Measurements from ENCODE around the gene STC2.

STC2 gene

DNA sequence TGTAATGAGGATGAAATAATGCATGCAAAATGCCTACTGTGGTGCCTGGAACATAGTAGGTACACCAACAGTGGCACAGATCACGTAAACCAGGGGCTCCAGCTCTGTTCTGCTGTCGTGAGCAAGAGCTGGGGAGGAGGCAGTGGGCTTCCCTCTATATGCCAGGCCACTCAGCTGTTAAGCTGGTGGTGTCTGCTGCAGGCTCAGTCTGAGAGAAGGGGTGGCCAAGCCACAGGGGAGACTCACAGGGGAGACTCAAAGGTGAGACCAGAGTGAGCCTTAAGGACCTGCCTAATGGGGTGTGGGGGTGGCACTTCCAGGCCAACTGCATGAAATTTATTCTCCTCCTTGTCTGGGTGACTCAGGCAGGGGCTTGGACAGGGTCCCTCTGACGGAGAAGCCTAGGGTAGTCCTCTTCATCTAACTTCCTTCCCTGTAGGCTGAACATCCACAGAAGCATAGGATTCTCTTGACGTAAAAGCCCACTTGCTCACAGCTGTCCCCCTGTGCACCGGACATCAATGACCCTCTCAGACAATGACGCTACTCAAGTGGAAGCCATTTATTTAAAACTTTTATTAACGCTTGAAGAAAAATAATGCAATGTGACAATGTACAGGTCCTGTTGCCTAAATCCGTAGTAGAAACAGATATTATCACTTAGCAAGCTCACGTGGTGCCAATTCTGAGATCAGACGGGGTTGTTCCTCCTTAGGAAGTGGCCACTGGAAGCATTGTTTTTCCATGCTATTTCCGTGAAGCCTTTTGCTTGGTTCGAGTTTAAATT is 13.9 kb downstream of the STC2 start:
- no peak overlapping the region for H3K4me2 ChIP-seq (ENCODE audit: low read length)
- H3K27ac ChIP-seq (ENCODE audit: low read depth, low read length, poor library complexity, severe bottlenecking): no peak overlapping the region

DNA sequence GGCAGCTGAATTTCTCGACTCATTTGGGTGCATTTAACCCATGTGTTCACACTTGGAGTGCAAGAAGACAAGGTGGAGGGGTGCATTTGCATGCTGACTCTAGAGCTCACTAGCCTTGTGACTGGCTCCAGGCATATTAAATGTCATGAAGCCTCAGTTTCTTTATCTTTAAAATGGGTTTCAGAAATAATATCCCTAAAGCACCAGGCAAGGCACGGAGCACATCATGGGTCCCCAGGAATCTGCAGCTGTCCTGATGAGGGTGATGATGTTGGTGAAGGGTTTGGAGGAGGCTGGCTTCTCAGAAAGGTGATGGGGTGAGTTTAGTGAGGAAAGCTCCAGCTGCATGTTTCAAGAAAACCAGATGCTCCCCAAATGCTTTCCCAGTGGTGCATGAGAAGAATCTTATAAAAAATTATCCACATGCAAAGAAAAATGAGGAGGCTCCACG is 14.8 kb downstream of the STC2 start:
- Histone ChIP-seq H3F3A (ENCODE audit: insufficient read depth, low read length) (no peaks in the 10 kb centered on the region), H3K4me2 (ENCODE audit: low read length) (no peak overlapping the region), H3K9ac (ENCODE audit: low read length) (no peak overlapping the region), H3K9me3 (ENCODE audit: low read length) (no peaks in the 10 kb centered on the region), H3K4me3 (ENCODE audit: low read depth, low read length, poor library complexity, severe bottlenecking) (no peak overlapping the region), H3K36me3 (ENCODE audit: insufficient read depth, low read length) (no peaks in the 10 kb centered on the region), H4K20me1 (ENCODE audit: insufficient read depth, low read length) (no peaks in the 10 kb centered on the region), H3K4me1 (ENCODE audit: insufficient read depth, low read length, severe bottlenecking) (no peaks in the 10 kb centered on the region), H3K27ac (ENCODE audit: low read depth, low read length, poor library complexity, severe bottlenecking) (no peak overlapping the region), H3K27me3 (ENCODE audit: insufficient read depth, low read length) (no peaks in the 10 kb centered on the region; the same call in 1 of the 2 replicates), H3K79me2 (ENCODE audit: insufficient read depth, low read length) (no peaks in the 10 kb centered on the region), H2AFZ (ENCODE audit: low read length) (no peak overlapping the region), H3K9me2 (ENCODE audit: low read depth, low read length) (no peaks in the 10 kb centered on the region)
- TF ChIP-seq, protein P1, sequence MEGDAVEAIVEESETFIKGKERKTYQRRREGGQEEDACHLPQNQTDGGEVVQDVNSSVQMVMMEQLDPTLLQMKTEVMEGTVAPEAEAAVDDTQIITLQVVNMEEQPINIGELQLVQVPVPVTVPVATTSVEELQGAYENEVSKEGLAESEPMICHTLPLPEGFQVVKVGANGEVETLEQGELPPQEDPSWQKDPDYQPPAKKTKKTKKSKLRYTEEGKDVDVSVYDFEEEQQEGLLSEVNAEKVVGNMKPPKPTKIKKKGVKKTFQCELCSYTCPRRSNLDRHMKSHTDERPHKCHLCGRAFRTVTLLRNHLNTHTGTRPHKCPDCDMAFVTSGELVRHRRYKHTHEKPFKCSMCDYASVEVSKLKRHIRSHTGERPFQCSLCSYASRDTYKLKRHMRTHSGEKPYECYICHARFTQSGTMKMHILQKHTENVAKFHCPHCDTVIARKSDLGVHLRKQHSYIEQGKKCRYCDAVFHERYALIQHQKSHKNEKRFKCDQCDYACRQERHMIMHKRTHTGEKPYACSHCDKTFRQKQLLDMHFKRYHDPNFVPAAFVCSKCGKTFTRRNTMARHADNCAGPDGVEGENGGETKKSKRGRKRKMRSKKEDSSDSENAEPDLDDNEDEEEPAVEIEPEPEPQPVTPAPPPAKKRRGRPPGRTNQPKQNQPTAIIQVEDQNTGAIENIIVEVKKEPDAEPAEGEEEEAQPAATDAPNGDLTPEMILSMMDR (IDR thresholded peaks at IDR 0.05; ENCODE audit: low read length): no peak
- no peak for TF ChIP-seq EZH2 (IDR thresholded peaks at IDR 0.05; ENCODE audit: borderline replicate concordance, low read length)

More for the DNA sequence above, 13.9 kb downstream of the STC2 start:
- no peaks in the 10 kb centered on the region for H4K20me1 ChIP-seq (ENCODE audit: insufficient read depth, low read length)
- no peaks in the 10 kb centered on the region for H3K79me2 ChIP-seq (ENCODE audit: insufficient read depth, low read length)
- TF ChIP-seq, protein P1 (IDR thresholded peaks at IDR 0.05; ENCODE audit: low read length): no peak
- TF ChIP-seq EZH2 (IDR thresholded peaks at IDR 0.05; ENCODE audit: borderline replicate concordance, low read length): no peak
- no peaks in the 10 kb centered on the region; the same call in 1 of the 2 replicates for H3K27me3 ChIP-seq (ENCODE audit: insufficient read depth, low read length)
- no peaks in the 10 kb centered on the region for H3F3A ChIP-seq (ENCODE audit: insufficient read depth, low read length)
- no peak overlapping the region for H2AFZ ChIP-seq (ENCODE audit: low read length)
- H3K9me3 ChIP-seq (ENCODE audit: low read length): no peaks in the 10 kb centered on the region
- no peaks in the 10 kb centered on the region for H3K4me1 ChIP-seq (ENCODE audit: insufficient read depth, low read length, severe bottlenecking)
- H3K9ac ChIP-seq (ENCODE audit: low read length): no peak overlapping the region
- H3K36me3 ChIP-seq (ENCODE audit: insufficient read depth, low read length): no peaks in the 10 kb centered on the region
- no peak overlapping the region for H3K4me3 ChIP-seq (ENCODE audit: low read depth, low read length, poor library complexity, severe bottlenecking)
- H3K9me2 ChIP-seq (ENCODE audit: low read depth, low read length): no peaks in the 10 kb centered on the region

DNA sequence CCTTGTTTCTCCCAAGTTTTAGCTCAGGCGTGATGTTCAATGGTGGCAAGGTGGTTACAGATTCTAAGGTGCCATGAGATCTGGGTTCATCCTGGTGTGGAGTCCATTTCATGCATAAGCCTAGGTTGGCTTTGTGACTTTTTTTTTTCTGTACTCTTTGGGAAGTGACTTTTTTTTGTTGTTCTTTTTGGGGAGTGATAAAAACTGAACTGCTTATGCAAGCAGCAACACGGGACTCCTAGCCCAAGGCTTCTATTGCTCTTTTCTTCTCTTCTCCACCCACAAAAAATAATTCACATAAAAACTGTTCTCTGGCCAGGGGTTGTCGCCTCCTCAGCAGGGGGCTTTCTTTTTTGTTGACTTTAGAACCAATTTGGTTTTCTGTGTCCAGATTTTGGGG is 15.4 kb downstream of the STC2 start:
- Histone ChIP-seq H3K79me2 (ENCODE audit: insufficient read depth, low read length) (no peaks in the 10 kb centered on the region), H4K20me1 (ENCODE audit: insufficient read depth, low read length) (no peaks in the 10 kb centered on the region), H3K4me2 (ENCODE audit: low read length) (no peak overlapping the region), H3K4me1 (ENCODE audit: insufficient read depth, low read length, severe bottlenecking) (no peaks in the 10 kb centered on the region), H3F3A (ENCODE audit: insufficient read depth, low read length) (no peaks in the 10 kb centered on the region), H3K9ac (ENCODE audit: low read length) (no peak overlapping the region), H2AFZ (ENCODE audit: low read length) (no peak overlapping the region), H3K9me2 (ENCODE audit: low read depth, low read length) (no peaks in the 10 kb centered on the region), H3K36me3 (ENCODE audit: insufficient read depth, low read length) (no peaks in the 10 kb centered on the region), H3K9me3 (ENCODE audit: low read length) (0 out of 2 replicates have a peak, but pooled peaks cover 3% of the 10 kb centered on the region), H3K27ac (ENCODE audit: low read depth, low read length, poor library complexity, severe bottlenecking) (no peak overlapping the region), H3K27me3 (ENCODE audit: insufficient read depth, low read length) (no peaks in the 10 kb centered on the region; the same call in 1 of the 2 replicates), H3K4me3 (ENCODE audit: low read depth, low read length, poor library complexity, severe bottlenecking) (no peak overlapping the region)
- TF ChIP-seq EZH2 (IDR thresholded peaks at IDR 0.05; ENCODE audit: borderline replicate concordance, low read length): no peak
- TF ChIP-seq, protein P1 (IDR thresholded peaks at IDR 0.05; ENCODE audit: low read length): no peak
